ENCODE measurements around the gene BRSK2. TPM values are rescaled to one million over a fixed set of nuclear protein-coding genes. Genes with fewer than 3 reads are reported as not detected.

The BRSK2 gene
- total RNA-seq, 6 experiments from 2014 or later, result 0.14 to 0.99 (median 0.47) TPM; not detected in 1

DNA sequence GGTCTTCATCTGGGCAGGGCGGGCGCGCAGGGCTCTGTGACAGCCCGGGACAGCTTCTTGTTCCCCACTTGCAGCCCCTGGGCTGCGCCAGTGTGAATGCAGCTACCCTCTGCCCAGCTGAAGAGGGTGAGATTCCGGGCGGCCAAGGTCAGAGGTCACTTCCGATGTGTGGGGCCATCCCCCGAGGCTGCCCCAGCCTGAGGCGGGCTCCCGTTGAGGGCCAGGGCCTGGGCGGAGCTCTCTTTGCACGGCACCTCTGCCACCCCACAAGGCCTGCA lies 72.9 kb downstream of the BRSK2 start:
- no peak overlapping the region for H3K27ac Mint-ChIP-seq
- no peaks in the 10 kb centered on the region for H3K9me3 Mint-ChIP-seq
- DNase-seq, result no peak
- H3K4me1 Mint-ChIP-seq (ENCODE audit: low read depth), result no peaks in the 10 kb centered on the region
- H3K36me3 Mint-ChIP-seq (ENCODE audit: low read depth), result no peaks in the 10 kb centered on the region
- H3K4me3 Mint-ChIP-seq, result no peak overlapping the region
- TF ChIP-seq, protein P1, sequence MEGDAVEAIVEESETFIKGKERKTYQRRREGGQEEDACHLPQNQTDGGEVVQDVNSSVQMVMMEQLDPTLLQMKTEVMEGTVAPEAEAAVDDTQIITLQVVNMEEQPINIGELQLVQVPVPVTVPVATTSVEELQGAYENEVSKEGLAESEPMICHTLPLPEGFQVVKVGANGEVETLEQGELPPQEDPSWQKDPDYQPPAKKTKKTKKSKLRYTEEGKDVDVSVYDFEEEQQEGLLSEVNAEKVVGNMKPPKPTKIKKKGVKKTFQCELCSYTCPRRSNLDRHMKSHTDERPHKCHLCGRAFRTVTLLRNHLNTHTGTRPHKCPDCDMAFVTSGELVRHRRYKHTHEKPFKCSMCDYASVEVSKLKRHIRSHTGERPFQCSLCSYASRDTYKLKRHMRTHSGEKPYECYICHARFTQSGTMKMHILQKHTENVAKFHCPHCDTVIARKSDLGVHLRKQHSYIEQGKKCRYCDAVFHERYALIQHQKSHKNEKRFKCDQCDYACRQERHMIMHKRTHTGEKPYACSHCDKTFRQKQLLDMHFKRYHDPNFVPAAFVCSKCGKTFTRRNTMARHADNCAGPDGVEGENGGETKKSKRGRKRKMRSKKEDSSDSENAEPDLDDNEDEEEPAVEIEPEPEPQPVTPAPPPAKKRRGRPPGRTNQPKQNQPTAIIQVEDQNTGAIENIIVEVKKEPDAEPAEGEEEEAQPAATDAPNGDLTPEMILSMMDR (IDR thresholded peaks at IDR 0.05), result no peak
- peaks cover 4% of the 10 kb centered on the region for H3K27me3 Mint-ChIP-seq (ENCODE audit: insufficient read depth)

DNA sequence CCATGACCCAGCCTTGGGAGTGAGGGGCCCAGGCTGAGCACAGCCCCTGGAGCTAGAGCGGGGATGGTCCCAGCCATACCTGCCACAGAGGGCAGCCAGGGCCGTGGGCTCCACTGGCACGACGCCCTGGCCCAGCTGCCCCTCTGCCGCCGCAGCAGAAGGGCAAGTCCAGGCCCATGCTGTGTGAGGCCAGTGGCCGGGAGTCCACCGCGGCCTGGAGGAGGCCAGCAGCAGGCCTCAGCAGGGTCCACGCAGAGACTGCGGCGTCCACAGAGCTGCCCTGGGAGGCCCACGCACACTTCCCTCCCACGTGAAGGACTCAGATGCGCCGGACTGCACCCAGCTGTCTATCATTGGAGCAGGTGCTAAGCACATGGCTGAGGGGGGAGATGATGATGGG lies 73.3 kb downstream of the BRSK2 start:
- no peak overlapping the region for H3K4me3 Mint-ChIP-seq
- H3K4me1 Mint-ChIP-seq (ENCODE audit: low read depth), result no peaks in the 10 kb centered on the region
- TF ChIP-seq, protein P1 (IDR thresholded peaks at IDR 0.05), result no peak
- H3K27me3 Mint-ChIP-seq (ENCODE audit: insufficient read depth), result peaks cover 4% of the 10 kb centered on the region
- DNase-seq, result no peak
- H3K27ac Mint-ChIP-seq, result no peak overlapping the region
- no peaks in the 10 kb centered on the region for H3K36me3 Mint-ChIP-seq (ENCODE audit: low read depth)
- no peaks in the 10 kb centered on the region for H3K9me3 Mint-ChIP-seq

DNA sequence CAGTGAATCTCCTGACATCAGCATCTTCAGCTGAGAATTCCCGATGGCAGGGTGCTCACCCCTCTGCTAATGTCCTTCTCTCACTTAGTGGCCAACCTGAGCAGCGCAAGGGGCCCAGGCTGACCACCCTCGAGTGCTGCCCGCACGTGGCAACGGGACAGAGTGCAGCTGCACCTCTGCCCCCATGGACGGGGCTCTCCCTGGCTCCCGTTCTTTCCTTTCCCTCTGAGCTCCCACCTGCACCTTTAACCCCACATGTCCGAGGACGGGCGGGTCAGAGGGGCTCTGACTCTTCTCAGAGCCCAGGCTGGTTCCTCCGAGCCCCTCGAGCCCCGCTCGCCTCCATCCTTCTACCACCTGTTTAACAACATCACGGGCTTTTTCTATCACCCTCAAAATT lies 77.0 kb downstream of the BRSK2 start:
- no peak for DNase-seq
- TF ChIP-seq, protein P1 (IDR thresholded peaks at IDR 0.05), result no peak
- no peak overlapping the region for H3K27ac Mint-ChIP-seq
- peaks cover 4% of the 10 kb centered on the region for H3K27me3 Mint-ChIP-seq (ENCODE audit: insufficient read depth)
- H3K9me3 Mint-ChIP-seq, result no peaks in the 10 kb centered on the region
- H3K36me3 Mint-ChIP-seq (ENCODE audit: low read depth), result no peaks in the 10 kb centered on the region
- H3K4me3 Mint-ChIP-seq, result no peak overlapping the region
- H3K4me1 Mint-ChIP-seq (ENCODE audit: low read depth), result no peaks in the 10 kb centered on the region

DNA sequence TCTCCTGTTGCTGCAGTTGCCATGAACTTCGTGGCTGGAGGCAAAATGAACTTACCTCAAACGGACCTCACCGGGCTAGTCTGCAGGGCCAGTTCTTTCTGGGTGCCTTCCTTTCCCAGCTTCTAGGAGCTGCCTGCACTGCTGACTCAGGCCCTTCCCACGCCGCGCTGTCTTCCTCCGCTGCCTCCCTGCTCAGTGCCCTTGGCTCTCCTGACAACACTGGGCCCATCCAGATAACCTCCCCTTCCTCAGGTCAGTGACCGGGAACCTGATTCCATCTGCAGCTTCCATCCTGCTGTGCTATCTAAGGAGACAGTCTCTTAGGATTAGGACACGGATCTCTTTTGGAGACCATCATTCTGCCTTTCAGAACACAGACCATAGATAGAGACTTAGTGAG lies 77.5 kb downstream of the BRSK2 start:
- peaks cover 4% of the 10 kb centered on the region for H3K27me3 Mint-ChIP-seq (ENCODE audit: insufficient read depth)
- no peak for DNase-seq
- H3K4me3 Mint-ChIP-seq, result no peak overlapping the region
- no peaks in the 10 kb centered on the region for H3K36me3 Mint-ChIP-seq (ENCODE audit: low read depth)
- H3K4me1 Mint-ChIP-seq (ENCODE audit: low read depth), result no peaks in the 10 kb centered on the region
- no peak overlapping the region for H3K27ac Mint-ChIP-seq
- TF ChIP-seq, protein P1 (IDR thresholded peaks at IDR 0.05), result no peak
- no peaks in the 10 kb centered on the region for H3K9me3 Mint-ChIP-seq

DNA sequence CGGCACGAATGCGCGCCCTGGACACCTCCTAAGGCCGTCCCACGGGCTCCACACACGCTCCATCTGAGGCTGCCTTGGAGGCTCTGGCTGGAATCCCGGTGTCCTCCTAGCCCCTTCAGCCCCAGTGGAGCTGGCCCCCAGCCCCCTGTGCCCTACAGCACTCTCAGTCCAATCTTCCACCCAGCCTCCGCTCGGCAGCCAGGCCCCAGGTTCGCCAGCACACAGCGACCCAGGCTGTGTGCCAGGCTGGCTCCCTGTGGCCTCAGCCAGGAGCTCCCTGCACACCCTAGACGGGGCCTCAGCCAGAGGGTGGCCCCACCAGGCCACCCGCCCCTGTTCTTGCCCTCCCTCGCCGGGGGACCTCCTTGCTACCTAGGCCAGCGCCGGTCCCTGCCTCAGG lies 78.3 kb downstream of the BRSK2 start:
- peaks cover 4% of the 10 kb centered on the region for H3K27me3 Mint-ChIP-seq (ENCODE audit: insufficient read depth)
- TF ChIP-seq, protein P1 (IDR thresholded peaks at IDR 0.05), result no peak
- H3K36me3 Mint-ChIP-seq (ENCODE audit: low read depth), result no peaks in the 10 kb centered on the region
- H3K4me1 Mint-ChIP-seq (ENCODE audit: low read depth), result no peaks in the 10 kb centered on the region
- DNase-seq, result no peak
- H3K27ac Mint-ChIP-seq, result no peak overlapping the region
- H3K4me3 Mint-ChIP-seq, result no peak overlapping the region
- no peaks in the 10 kb centered on the region for H3K9me3 Mint-ChIP-seq

DNA sequence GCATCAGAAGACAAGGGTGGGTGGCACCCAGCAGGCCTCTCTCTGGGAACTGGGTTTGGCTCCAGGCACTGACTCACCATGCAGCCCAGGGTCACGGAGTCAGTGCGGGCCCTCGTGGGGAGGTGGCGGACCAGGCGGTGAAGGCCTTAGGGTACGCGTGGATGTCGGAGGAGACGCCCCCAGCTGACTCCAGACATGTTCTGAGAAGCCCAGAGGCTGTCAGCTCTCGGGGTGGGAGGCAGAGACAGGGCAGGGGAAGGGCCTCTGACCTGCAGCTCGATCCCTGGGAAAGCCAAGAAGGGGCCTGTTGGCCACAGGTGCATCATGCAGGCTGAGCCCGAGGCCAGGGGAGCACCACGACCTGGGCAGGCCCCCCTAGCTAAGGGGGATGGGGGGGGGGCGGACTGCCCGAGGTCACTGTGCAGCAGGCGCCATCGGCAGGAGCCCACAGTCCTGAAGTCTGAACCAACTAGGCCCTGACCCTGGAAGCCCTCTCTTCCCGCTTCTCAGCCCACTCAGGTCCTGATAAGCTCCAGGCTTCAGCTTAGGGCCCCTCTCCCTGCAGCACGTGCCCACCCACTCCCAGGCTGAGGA lies 78.8 kb downstream of the BRSK2 start:
- TF ChIP-seq, protein P1 (IDR thresholded peaks at IDR 0.05), result no peak
- no peaks in the 10 kb centered on the region for H3K9me3 Mint-ChIP-seq
- no peaks in the 10 kb centered on the region for H3K36me3 Mint-ChIP-seq (ENCODE audit: low read depth)
- H3K27ac Mint-ChIP-seq, result no peak overlapping the region
- peaks cover 4% of the 10 kb centered on the region for H3K27me3 Mint-ChIP-seq (ENCODE audit: insufficient read depth)
- H3K4me3 Mint-ChIP-seq, result no peak overlapping the region
- DNase-seq, result no peak
- H3K4me1 Mint-ChIP-seq (ENCODE audit: low read depth), result no peaks in the 10 kb centered on the region
